PC-3 (cell line): ENCODE results near the gene PBX3.

Source experiments
- EZH2 ChIP-seq: fragments of 300-600 bp; sonication (generic); IDR thresholded peaks from one replicate; pipeline ENCODE4 v1.6.1; 2017; ENCODE audit warnings: antibody characterized with exemption, mild to moderate bottlenecking, low read length; ENCODE audit not compliant: unreplicated experiment
- EZH2phosphoT487 ChIP-seq: fragments of 300-600 bp; sonication (generic); IDR thresholded peaks from 2 replicates; pipeline ENCODE4 v1.6.1; 2018; ENCODE audit warnings: mild to moderate bottlenecking, antibody characterized with exemption, low read length, borderline replicate concordance
- TF ChIP-seq, protein P1 (sequence below): fragments of 300-600 bp; sonication (generic); conservative IDR thresholded peaks from 2 replicates; pipeline ENCODE4 v1.5.1; 2017; ENCODE audit warnings: antibody characterized with exemption, low read depth, mild to moderate bottlenecking, low read length

DNA sequence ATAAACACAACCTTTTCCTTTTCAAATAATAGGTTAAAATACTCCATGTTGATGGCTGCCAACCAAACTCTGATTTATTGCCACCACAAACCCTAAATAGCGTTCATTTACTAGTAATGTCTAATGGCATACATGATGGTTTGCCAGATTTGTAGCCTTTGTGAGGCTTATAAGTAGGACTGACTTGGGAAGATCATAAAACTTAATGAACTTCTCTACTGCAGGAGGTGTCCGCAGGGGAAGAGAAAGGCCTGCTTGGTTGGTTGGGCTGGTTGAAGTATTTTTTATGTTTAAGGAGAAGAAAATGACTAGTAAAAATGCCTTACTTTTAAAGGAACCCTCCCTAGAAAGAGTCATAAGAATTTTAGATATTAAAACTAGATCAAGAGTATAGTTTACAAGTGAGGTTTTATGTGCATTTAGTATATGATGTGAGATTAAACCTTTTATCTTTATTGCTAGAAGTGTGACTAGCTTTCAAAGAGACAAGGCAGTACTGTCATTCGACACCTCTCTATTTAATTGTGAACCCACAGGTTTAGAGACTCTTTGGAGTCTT is 5.0 kb downstream of the PBX3 start:
- TF ChIP-seq, protein P1, sequence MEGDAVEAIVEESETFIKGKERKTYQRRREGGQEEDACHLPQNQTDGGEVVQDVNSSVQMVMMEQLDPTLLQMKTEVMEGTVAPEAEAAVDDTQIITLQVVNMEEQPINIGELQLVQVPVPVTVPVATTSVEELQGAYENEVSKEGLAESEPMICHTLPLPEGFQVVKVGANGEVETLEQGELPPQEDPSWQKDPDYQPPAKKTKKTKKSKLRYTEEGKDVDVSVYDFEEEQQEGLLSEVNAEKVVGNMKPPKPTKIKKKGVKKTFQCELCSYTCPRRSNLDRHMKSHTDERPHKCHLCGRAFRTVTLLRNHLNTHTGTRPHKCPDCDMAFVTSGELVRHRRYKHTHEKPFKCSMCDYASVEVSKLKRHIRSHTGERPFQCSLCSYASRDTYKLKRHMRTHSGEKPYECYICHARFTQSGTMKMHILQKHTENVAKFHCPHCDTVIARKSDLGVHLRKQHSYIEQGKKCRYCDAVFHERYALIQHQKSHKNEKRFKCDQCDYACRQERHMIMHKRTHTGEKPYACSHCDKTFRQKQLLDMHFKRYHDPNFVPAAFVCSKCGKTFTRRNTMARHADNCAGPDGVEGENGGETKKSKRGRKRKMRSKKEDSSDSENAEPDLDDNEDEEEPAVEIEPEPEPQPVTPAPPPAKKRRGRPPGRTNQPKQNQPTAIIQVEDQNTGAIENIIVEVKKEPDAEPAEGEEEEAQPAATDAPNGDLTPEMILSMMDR, result no peak
- no peak for TF ChIP-seq EZH2phosphoT487
- no peak for TF ChIP-seq EZH2
